Right lobe of liver (tissue), 4 donors: ENCODE data around the gene ABHD1.

Source experiments
- POLR2A ChIP-seq: fragments of 450-650 bp; IDR thresholded peaks from one replicate; pipeline ENCODE4 v1.6.1; 2017; ENCODE audit warnings: antibody characterized with exemption, mild to moderate bottlenecking
- TF ChIP-seq, protein P1 (sequence below), 4 donors: fragments of 200-600 bp in 3 of 4; fragments of 450-650 bp in 1 of 4; IDR thresholded peaks; one replicate each; pipeline versions ENCODE4 v1.5.1 to v1.8.0; 2016 to 2022; ENCODE audit warnings: antibody characterized with exemption in 4 of 4, mild to moderate bottlenecking in 2 of 4
- donor health status: DM: no; HTN: no; CAD: no.
- donor health status: DM: no; HTN: no; CAD: no.
- donor health status: DM: no; HTN: yes; CAD: no.

- no peak for TF ChIP-seq POLR2A
- TF ChIP-seq, protein P1, sequence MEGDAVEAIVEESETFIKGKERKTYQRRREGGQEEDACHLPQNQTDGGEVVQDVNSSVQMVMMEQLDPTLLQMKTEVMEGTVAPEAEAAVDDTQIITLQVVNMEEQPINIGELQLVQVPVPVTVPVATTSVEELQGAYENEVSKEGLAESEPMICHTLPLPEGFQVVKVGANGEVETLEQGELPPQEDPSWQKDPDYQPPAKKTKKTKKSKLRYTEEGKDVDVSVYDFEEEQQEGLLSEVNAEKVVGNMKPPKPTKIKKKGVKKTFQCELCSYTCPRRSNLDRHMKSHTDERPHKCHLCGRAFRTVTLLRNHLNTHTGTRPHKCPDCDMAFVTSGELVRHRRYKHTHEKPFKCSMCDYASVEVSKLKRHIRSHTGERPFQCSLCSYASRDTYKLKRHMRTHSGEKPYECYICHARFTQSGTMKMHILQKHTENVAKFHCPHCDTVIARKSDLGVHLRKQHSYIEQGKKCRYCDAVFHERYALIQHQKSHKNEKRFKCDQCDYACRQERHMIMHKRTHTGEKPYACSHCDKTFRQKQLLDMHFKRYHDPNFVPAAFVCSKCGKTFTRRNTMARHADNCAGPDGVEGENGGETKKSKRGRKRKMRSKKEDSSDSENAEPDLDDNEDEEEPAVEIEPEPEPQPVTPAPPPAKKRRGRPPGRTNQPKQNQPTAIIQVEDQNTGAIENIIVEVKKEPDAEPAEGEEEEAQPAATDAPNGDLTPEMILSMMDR (IDR thresholded peaks at IDR 0.05) = no peak
Observed at GRCh38 chr2:27097341-27097740, 26.3 kb upstream of the ABHD1 start.
